ENCODE measurements around the gene CKAP2.
"Not testable (repeated sequence)": the region's sequence is repeated elsewhere in the genome, so short reads cannot be mapped to it uniquely, and the experiment has no call there.

DNA sequence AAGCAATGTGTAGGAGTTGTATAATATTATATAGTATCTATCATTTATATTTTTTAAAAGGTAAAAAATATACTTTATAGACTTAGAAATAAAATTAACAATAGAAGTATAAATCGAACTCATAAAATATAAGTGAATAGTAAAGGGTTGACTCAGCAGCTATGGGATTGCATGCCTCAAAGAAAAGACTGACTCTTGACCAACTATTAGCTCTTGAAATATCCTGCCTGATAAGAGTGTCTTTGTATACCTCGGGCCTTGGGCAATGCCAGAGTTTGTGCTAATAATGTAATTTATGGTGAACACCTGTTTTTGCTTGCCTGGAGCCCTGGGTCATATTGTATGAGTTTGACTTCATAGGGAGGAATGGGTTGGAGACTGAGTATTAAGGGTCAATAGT is 31.8 kb downstream of the CKAP2 start:
- TF ChIP-seq, protein P1, sequence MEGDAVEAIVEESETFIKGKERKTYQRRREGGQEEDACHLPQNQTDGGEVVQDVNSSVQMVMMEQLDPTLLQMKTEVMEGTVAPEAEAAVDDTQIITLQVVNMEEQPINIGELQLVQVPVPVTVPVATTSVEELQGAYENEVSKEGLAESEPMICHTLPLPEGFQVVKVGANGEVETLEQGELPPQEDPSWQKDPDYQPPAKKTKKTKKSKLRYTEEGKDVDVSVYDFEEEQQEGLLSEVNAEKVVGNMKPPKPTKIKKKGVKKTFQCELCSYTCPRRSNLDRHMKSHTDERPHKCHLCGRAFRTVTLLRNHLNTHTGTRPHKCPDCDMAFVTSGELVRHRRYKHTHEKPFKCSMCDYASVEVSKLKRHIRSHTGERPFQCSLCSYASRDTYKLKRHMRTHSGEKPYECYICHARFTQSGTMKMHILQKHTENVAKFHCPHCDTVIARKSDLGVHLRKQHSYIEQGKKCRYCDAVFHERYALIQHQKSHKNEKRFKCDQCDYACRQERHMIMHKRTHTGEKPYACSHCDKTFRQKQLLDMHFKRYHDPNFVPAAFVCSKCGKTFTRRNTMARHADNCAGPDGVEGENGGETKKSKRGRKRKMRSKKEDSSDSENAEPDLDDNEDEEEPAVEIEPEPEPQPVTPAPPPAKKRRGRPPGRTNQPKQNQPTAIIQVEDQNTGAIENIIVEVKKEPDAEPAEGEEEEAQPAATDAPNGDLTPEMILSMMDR (IDR thresholded peaks at IDR 0.05), result not testable (repeated sequence)
- not testable (repeated sequence) for TF ChIP-seq POLR2A (IDR thresholded peaks at IDR 0.05)
